Sigmoid colon (tissue), 4 donors: ENCODE data around the gene SLC12A4.

Source experiments
- EP300 ChIP-seq, 4 donors: sonication (generic); formaldehyde crosslinking; IDR thresholded peaks; one replicate each; pipeline ENCODE4 v1.6.1; 2017; ENCODE audit warnings: antibody characterized with exemption in 4 of 4
- POLR2A ChIP-seq, 2 donors: fragments of 450-650 bp; IDR thresholded peaks; one replicate each; pipeline ENCODE4 v1.6.1; 2016; ENCODE audit warnings: antibody characterized with exemption in 2 of 2, mild to moderate bottlenecking in 2 of 2, moderate library complexity in 2 of 2
- POLR2AphosphoS5 ChIP-seq, 4 donors: sonication (generic); formaldehyde crosslinking; IDR thresholded peaks; one replicate each; pipeline ENCODE4 v1.6.1; 2017; ENCODE audit warnings: antibody characterized with exemption in 4 of 4
- TF ChIP-seq, protein P1 (sequence below), 4 experiments: fragments of 450-650 bp in 3 of 4; fragments of 200-600 bp in 1 of 4; IDR thresholded peaks; one replicate each; pipeline ENCODE4 v1.5.1; 2016 to 2019; ENCODE audit warnings: antibody characterized with exemption in 4 of 4, mild to moderate bottlenecking in 3 of 4, moderate library complexity in 2 of 4

DNA sequence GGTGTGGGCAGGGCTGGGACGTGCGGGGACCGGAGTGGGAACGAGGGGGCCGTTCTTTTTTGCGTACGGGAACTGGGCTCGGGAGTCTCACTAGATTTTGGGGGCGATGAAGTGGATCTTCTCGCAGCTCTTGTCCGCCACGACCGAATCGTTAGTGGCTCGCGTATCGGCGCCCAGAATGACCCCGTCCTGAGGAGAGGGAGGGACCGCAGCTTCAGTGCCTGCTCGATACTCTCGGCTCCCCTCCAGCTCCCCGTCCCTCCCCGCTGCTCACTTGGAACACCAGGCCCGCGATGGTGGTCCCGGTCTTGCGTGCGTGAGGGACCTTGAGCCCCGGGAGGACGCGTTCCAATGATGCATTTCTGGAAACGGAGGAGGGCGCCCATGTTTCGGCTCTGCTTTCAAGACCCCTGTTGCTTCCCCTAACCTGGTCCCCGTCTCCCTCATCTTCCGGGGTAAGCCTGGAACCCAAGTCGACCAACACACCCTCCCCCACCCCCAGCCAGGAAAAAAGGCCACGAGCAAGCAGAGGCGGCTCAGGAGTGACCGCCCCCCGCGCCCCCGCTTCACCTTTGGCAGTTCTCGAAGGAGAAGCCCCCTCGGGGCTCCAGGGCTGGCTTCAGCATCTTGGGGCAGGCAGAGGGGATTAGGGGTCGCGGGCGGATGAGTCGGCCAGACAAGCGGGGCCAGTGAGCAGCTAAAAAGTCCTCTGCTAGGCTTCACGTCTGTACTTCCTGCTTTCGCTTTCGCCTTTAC lies 32.1 kb downstream of the SLC12A4 start, which contains the start of gene PSMB10:
- TF ChIP-seq POLR2AphosphoS5 (IDR thresholded peaks at IDR 0.05) (peak in 3 of 4 donors; percentile 69 to 75 (median 72)), EP300 (IDR thresholded peaks at IDR 0.05) (no peak), POLR2A (IDR thresholded peaks at IDR 0.05) (peak; percentile 46 to 55)
- TF ChIP-seq, protein P1, sequence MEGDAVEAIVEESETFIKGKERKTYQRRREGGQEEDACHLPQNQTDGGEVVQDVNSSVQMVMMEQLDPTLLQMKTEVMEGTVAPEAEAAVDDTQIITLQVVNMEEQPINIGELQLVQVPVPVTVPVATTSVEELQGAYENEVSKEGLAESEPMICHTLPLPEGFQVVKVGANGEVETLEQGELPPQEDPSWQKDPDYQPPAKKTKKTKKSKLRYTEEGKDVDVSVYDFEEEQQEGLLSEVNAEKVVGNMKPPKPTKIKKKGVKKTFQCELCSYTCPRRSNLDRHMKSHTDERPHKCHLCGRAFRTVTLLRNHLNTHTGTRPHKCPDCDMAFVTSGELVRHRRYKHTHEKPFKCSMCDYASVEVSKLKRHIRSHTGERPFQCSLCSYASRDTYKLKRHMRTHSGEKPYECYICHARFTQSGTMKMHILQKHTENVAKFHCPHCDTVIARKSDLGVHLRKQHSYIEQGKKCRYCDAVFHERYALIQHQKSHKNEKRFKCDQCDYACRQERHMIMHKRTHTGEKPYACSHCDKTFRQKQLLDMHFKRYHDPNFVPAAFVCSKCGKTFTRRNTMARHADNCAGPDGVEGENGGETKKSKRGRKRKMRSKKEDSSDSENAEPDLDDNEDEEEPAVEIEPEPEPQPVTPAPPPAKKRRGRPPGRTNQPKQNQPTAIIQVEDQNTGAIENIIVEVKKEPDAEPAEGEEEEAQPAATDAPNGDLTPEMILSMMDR (IDR thresholded peaks at IDR 0.05) = no peak
